ENCODE measurements around the gene TEX36.
"Not testable (repeated sequence)": the region's sequence is repeated elsewhere in the genome, so short reads cannot be mapped to it uniquely, and the experiment has no call there.

TEX36 gene

GRCh38 chr10:125691160-125691981 lies 8.4 kb upstream of the TEX36 start:
- no peak for DNase-seq

- DNase-seq, result no peak
Measured at GRCh38 chr10:125689955-125690569, 7.1 kb upstream of the TEX36 start.

- no peak for DNase-seq
Measured at GRCh38 chr10:125687507-125688185, 4.7 kb upstream of the TEX36 start.

GRCh38 chr10:125684581-125684980 lies 1.6 kb upstream of the TEX36 start:
- no peak for DNase-seq

- DNase-seq, result no peak
Measured at GRCh38 chr10:125683821-125684220, 858 bp upstream of the TEX36 start.

- no peak for DNase-seq
Measured at GRCh38 chr10:125679436-125679835, 3.5 kb downstream of the TEX36 start.

GRCh38 chr10:125672884-125673283 lies 10.1 kb downstream of the TEX36 start:
- no peak for DNase-seq

GRCh38 chr10:125662584-125662983 lies 20.4 kb downstream of the TEX36 start:
- no peak for DNase-seq

GRCh38 chr10:125661941-125662515 lies 20.9 kb downstream of the TEX36 start:
- no peak for DNase-seq

GRCh38 chr10:125661431-125661940 lies 21.5 kb downstream of the TEX36 start:
- no peak for DNase-seq

- no peak for DNase-seq
Measured at GRCh38 chr10:125659071-125659470, 23.9 kb downstream of the TEX36 start.

- no peak for DNase-seq
Measured at GRCh38 chr10:125656523-125656922, 26.4 kb downstream of the TEX36 start.

GRCh38 chr10:125653113-125653512 lies 29.9 kb downstream of the TEX36 start:
- not testable (repeated sequence) for DNase-seq

- no peak for DNase-seq
Measured at GRCh38 chr10:125646311-125646710, 36.7 kb downstream of the TEX36 start.

GRCh38 chr10:125641398-125641797 lies 41.6 kb downstream of the TEX36 start:
- DNase-seq, result no peak

GRCh38 chr10:125640653-125641052 lies 42.3 kb downstream of the TEX36 start:
- DNase-seq, result no peak

GRCh38 chr10:125639846-125640245 lies 43.1 kb downstream of the TEX36 start:
- no peak for DNase-seq

GRCh38 chr10:125638555-125638954 lies 44.4 kb downstream of the TEX36 start:
- DNase-seq, result no peak

GRCh38 chr10:125637496-125637895 lies 45.5 kb downstream of the TEX36 start:
- DNase-seq, result no peak

GRCh38 chr10:125634606-125635005 lies 48.4 kb downstream of the TEX36 start:
- DNase-seq, result no peak

- no peak for DNase-seq
Measured at GRCh38 chr10:125633517-125633999, 49.4 kb downstream of the TEX36 start.

GRCh38 chr10:125631806-125632205 lies 51.2 kb downstream of the TEX36 start:
- DNase-seq, result no peak

- DNase-seq, result no peak
Measured at GRCh38 chr10:125629758-125630376, 53.1 kb downstream of the TEX36 start.

Measured in bone marrow (tissue), 2 donors.